Duodenal mucosa (tissue), 2 donors: ENCODE results near the gene STBD1.

Experiments used
- H3K27ac ChIP-seq: one replicate; pipeline ENCODE4 v1.7.0; 2013; ENCODE audit warnings: low read depth, low read length
- H3K27me3 ChIP-seq, 2 donors: one replicate each; pipeline ENCODE4 v1.7.0; 2013; ENCODE audit warnings: low read length in 2 of 2, control low read depth in 1 of 2; ENCODE audit not compliant: insufficient read depth in 2 of 2, control insufficient read depth in 1 of 2
- H3K36me3 ChIP-seq, 2 donors: one replicate each; pipeline ENCODE4 v1.7.0; 2013; ENCODE audit warnings: low read length in 2 of 2, control low read depth in 1 of 2; ENCODE audit not compliant: insufficient read depth in 2 of 2, control insufficient read depth in 1 of 2
- H3K4me1 ChIP-seq, 2 donors: one replicate each; pipeline ENCODE4 v1.7.0; 2013; ENCODE audit warnings: low read length in 2 of 2, control low read depth in 1 of 2; ENCODE audit not compliant: insufficient read depth in 2 of 2, control insufficient read depth in 1 of 2
- H3K4me3 ChIP-seq, 2 donors: one replicate each; pipeline ENCODE4 v1.7.0; 2013; ENCODE audit warnings: low read length in 2 of 2, low read depth in 1 of 2
- H3K9ac ChIP-seq, 2 donors: one replicate each; pipeline ENCODE4 v1.7.0; 2013; ENCODE audit warnings: low read length in 2 of 2, low read depth in 1 of 2
- H3K9me3 ChIP-seq, 2 donors: one replicate each; pipeline ENCODE4 v1.7.0; 2013; ENCODE audit warnings: low read length in 2 of 2, control low read depth in 1 of 2; ENCODE audit not compliant: control insufficient read depth in 1 of 2

The STBD1 gene

DNA sequence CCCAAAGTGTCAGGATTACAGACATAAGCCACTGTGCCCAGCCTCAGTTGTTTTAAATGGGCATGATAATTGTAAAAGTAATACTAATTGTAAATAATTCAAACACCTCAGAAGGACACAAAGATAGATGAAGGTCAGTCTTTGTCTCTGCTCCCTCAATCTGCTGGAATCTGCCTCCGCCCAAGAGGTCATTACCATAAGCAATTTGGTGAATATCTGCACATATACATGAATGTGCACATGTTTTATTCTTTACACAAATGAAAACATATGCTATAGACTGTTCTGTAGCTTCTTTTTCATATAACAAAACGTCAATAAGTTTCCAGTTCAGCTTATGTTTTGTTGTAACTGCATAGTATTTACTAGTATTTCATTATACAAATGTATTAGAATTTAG, 7.0 kb downstream of the STBD1 start:
- Histone ChIP-seq H3K9ac (no peak overlapping the region), H3K27me3 (no peaks in the 10 kb centered on the region), H3K27ac (no peak overlapping the region), H3K4me1 (peaks cover 8 to 17% of the 10 kb centered on the region in 2 donors), H3K4me3 (no peak overlapping the region), H3K9me3 (peaks cover 3% of the 10 kb centered on the region in 2 donors), H3K36me3 (peaks cover 0 to 3% of the 10 kb centered on the region in 2 donors)

DNA sequence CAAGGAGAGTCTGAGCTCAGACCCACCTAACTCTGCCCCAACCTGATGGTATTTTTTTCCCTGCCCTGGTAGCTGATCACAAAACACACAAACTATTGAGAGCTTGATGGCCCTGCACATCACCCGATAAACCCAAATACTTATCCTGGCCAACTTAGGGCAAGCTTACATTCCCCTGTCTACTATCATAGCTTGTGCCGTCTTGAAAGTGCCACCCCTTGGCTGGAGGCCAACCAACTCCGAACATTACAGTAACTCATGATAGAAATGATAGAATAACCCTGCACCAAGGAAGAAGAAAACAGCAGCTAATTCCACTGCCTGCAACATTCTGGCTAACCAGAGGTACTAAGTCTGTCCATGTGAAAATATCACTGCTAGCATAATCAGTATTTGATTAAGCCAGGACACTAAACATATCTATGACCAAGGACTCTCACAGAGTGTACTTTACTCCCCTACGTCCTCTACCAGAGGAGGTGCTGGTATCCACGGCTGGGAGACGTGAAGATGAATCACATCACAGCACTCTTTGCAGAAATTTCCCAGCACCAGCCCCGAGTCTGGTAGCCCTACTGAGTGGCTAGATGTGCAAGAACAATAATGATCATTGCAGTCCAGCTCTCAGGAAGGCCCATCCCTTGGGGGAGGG, 8.9 kb downstream of the STBD1 start:
- Histone ChIP-seq H3K4me3 (no peak overlapping the region), H3K9ac (no peak overlapping the region), H3K36me3 (no peaks in the 10 kb centered on the region), H3K4me1 (peaks cover 5 to 6% of the 10 kb centered on the region in 2 donors), H3K27me3 (no peaks in the 10 kb centered on the region), H3K27ac (no peak overlapping the region), H3K9me3 (peaks cover 3% of the 10 kb centered on the region in 2 donors)

DNA sequence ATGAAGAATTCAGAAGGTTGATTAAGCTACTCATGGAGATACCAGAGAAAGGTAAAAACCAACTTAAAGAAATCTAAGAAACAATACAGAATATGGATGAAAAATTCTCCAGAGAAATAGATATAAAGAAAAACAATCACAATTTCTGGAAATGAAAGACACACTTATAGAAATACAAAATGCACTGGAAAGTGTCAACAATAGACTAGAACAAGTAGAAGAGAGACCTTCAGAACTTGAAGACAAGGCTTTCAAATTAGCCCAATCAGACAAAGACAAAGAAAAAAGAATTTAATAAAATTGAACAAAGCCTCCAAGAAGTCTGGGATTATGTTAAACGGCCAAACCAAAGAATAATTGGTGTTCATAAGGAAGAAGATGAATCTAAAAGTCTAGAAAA, 9.6 kb downstream of the STBD1 start:
- H3K9ac ChIP-seq = no peak overlapping the region
- H3K27me3 ChIP-seq = no peaks in the 10 kb centered on the region
- no peak overlapping the region for H3K4me3 ChIP-seq
- no peaks in the 10 kb centered on the region for H3K36me3 ChIP-seq
- no peak overlapping the region for H3K27ac ChIP-seq
- H3K4me1 ChIP-seq = peaks cover 5 to 6% of the 10 kb centered on the region in 2 donors
- H3K9me3 ChIP-seq = peaks cover 3% of the 10 kb centered on the region in 2 donors

DNA sequence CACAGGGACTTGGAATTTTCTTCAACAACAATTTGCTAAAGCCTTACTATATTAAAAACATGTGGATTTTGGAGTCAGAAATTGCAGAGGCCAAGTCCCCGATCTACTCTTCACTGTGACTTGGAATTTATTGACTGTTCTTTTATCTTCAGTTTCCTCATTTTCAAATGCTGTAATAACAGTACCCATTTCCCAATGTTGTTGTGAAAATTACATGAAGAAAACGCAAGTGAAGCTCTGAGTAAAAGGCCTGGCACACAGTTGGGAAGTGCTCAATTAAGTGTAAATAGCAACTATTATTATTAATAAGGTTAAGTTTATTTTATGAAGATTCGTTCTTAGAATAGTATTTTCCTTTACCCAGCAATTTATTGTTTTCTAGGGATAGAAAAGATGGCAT, 15.7 kb downstream of the STBD1 start:
- no peaks in the 10 kb centered on the region for H3K4me1 ChIP-seq
- no peaks in the 10 kb centered on the region for H3K27me3 ChIP-seq
- no peak overlapping the region for H3K27ac ChIP-seq
- H3K9ac ChIP-seq = no peak overlapping the region
- peaks cover 8 to 12% of the 10 kb centered on the region in 2 donors for H3K9me3 ChIP-seq
- H3K4me3 ChIP-seq = no peak overlapping the region
- no peaks in the 10 kb centered on the region for H3K36me3 ChIP-seq

DNA sequence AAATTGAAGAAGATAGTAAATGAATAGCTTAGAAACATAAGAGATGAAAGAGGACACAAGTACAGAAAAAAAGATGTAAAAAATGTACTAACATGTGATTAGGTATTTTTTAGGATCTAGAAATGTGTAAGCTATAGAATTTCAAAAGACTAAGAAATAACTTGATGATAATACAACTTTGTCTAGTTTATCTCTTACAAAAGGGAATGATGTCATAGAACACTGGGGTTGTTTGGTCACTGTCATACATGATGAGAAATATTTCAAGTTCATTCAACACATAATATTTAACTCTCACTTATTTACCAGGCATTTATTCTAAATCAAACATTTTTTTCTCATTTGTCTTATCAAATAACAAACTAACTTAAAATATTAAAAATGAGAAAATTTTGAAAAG, 18.5 kb downstream of the STBD1 start:
- Histone ChIP-seq H3K4me1 (no peaks in the 10 kb centered on the region), H3K27ac (no peak overlapping the region), H3K9me3 (peaks cover 8 to 12% of the 10 kb centered on the region in 2 donors), H3K27me3 (no peaks in the 10 kb centered on the region), H3K4me3 (no peak overlapping the region), H3K36me3 (no peaks in the 10 kb centered on the region), H3K9ac (no peak overlapping the region)

DNA sequence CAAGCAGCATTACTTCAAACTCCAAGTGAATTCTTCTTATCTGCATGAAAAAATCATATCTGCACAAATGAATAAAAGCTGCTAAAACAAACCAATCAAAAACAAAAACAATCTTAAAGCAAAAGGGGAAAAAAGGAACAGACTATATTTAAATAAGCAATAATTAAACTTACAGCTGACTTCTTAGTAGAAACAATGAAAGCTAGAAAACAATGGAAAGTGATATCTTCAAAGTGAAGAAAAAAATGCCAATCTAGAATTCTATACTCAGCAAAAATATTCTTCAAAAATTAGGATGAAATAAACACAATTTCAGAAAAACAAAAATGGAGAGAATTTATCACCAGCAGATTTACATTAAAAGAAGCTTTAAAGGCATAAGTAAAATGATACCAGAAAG, 20.0 kb downstream of the STBD1 start:
- no peak overlapping the region for H3K9ac ChIP-seq
- no peaks in the 10 kb centered on the region for H3K36me3 ChIP-seq
- H3K4me3 ChIP-seq = no peak overlapping the region
- H3K27me3 ChIP-seq = no peaks in the 10 kb centered on the region
- no peak overlapping the region for H3K27ac ChIP-seq
- H3K4me1 ChIP-seq = no peaks in the 10 kb centered on the region
- peaks cover 8 to 12% of the 10 kb centered on the region in 2 donors for H3K9me3 ChIP-seq

DNA sequence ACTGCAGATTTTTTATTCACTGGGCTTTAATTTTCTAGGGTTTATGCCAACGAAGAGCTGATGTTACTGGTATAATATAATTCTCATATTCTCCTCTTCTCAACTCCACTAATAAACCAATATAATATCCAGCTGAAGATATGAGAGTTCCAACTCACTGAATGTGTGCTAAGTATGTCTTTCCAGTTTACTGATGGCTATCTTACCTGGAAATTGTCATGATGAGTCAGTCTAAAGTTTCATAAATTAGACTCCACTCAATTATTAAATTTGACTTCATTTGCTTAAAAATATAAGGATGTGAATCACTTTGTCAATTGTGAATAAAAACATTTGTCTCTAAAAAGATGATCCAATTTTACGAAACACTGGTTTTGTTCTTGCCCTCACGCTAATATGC, 28.4 kb downstream of the STBD1 start:
- no peak overlapping the region for H3K27ac ChIP-seq
- no peaks in the 10 kb centered on the region for H3K36me3 ChIP-seq
- no peak overlapping the region for H3K9ac ChIP-seq
- no peak overlapping the region for H3K4me3 ChIP-seq
- H3K27me3 ChIP-seq = no peaks in the 10 kb centered on the region
- H3K9me3 ChIP-seq = no peaks in the 10 kb centered on the region
- H3K4me1 ChIP-seq = no peaks in the 10 kb centered on the region

DNA sequence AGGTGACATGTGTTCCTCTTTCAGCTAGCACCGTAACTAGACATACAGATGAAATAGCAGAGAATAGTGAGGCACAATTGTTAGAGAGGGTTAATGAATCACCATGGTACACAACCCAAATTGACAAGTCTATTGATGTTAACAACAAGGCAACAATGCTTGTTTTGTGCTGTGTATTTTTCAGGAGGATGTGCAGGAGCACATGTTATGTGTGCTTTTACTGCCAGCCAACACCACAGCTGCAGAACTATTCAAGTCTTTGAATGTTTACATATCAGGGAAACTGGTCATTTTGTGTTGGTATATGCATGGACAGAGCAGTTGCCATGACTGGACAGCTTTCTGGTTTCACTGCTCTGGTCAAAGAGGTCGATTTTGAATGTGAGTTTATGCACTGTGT, 32.8 kb downstream of the STBD1 start:
- Histone ChIP-seq H3K9ac (no peak overlapping the region), H3K27me3 (no peaks in the 10 kb centered on the region), H3K36me3 (no peaks in the 10 kb centered on the region), H3K4me3 (no peak overlapping the region), H3K27ac (no peak overlapping the region), H3K9me3 (no peaks in the 10 kb centered on the region), H3K4me1 (peaks cover 0 to 5% of the 10 kb centered on the region in 2 donors)

DNA sequence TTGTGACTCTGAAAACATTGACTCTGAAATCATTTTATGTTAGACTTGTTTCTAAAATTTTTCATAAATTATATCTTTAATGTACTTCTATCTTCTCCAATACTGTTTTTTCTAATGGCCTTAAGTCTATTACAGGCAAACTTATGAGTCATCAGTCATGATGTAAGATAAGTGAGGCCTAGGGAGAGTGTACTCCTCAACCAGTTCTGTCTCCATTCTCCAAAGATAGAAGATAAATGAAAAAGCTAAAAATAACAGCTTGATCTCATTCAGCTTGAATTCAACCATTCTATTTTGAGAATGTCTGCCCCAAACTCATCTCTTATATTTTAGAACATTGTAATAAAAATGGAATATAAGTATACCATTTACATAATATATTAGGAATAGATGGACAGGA, 34.5 kb downstream of the STBD1 start:
- Histone ChIP-seq H3K9ac (no peak overlapping the region), H3K27me3 (no peaks in the 10 kb centered on the region), H3K27ac (no peak overlapping the region)

DNA sequence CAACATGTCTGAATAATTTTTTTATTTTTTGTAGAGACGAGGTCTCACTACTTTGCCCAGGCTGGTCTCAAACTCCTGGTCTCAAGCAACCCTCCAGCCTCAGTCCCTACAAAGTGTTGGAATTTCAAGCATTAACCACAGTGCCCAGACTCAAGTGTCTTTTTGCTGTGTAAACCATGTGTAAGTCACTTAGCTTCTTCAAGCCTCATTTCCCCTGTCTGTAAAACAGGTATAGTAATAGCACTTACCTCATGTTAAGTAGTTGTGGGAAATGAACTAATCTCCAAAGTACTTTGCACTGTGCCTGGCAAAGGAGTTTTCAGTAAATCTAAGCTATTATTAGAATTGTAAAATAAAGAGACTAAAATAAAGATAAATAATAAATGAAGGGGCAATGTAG, 35.7 kb downstream of the STBD1 start:
- H3K27ac ChIP-seq = no peak overlapping the region
- H3K9ac ChIP-seq = no peak overlapping the region
- no peaks in the 10 kb centered on the region for H3K36me3 ChIP-seq
- H3K27me3 ChIP-seq = no peaks in the 10 kb centered on the region
- H3K4me1 ChIP-seq = peaks cover 0 to 5% of the 10 kb centered on the region in 2 donors
- H3K9me3 ChIP-seq = no peaks in the 10 kb centered on the region
- H3K4me3 ChIP-seq = no peak overlapping the region

More for the DNA sequence above, 34.5 kb downstream of the STBD1 start:
- H3K9me3 ChIP-seq = no peaks in the 10 kb centered on the region
- peaks cover 0 to 5% of the 10 kb centered on the region in 2 donors for H3K4me1 ChIP-seq
- H3K36me3 ChIP-seq = no peaks in the 10 kb centered on the region
- H3K4me3 ChIP-seq = no peak overlapping the region
